HCT116 (cell line): Measurements from ENCODE around the gene PPHLN1.

Experiments used
- CTCF ChIP-seq, 3 experiments: fragments of 200-600 bp in 1 of 3; sonication (generic) in 1 of 3; IDR thresholded peaks in 2 of 3; conservative IDR thresholded peaks in 1 of 3; 2 replicates each; pipeline ENCODE4 v1.5.1; 2012 to 2017; ENCODE audit warnings: low read depth in 2 of 3, low read length in 2 of 3, antibody characterized with exemption in 1 of 3, borderline replicate concordance in 1 of 3, control low read depth in 1 of 3, mild to moderate bottlenecking in 1 of 3, mixed read lengths in 1 of 3, mixed run types in 1 of 3, moderate library complexity in 1 of 3; ENCODE audit not compliant: insufficient read depth in 1 of 3
- ELF1 ChIP-seq: IDR thresholded peaks from 2 replicates; pipeline ENCODE4 v1.6.1; 2012; ENCODE audit warnings: low read depth, borderline replicate concordance
- EZH2 ChIP-seq: fragments of 200-600 bp; sonication (generic); IDR thresholded peaks from 2 replicates; pipeline ENCODE4 v1.6.1; 2017; ENCODE audit warnings: antibody characterized with exemption, mixed run types
- EZH2phosphoT487 ChIP-seq: fragments of 200-600 bp; IDR thresholded peaks from 2 replicates; pipeline ENCODE4 v1.6.1; 2018; ENCODE audit warnings: antibody characterized with exemption, borderline replicate concordance
- FOSL1 ChIP-seq: IDR thresholded peaks from 2 replicates; pipeline ENCODE4 v1.6.1; 2012; ENCODE audit warnings: low read depth
- POLR2A ChIP-seq: IDR thresholded peaks from 2 replicates; pipeline ENCODE4 v1.7.0; 2011; ENCODE audit warnings: borderline replicate concordance; ENCODE audit not compliant: insufficient read depth, insufficient read length; ENCODE audit errors: extremely low read depth
- POLR2AphosphoS5 ChIP-seq: IDR thresholded peaks from 2 replicates; pipeline ENCODE4 v1.6.1; 2011; ENCODE audit warnings: mild to moderate bottlenecking, low read depth, low read length, moderate library complexity
- RAD21 ChIP-seq: IDR thresholded peaks from 2 replicates; pipeline ENCODE4 v1.6.1; 2012; ENCODE audit warnings: low read depth, mild to moderate bottlenecking
- SIN3A ChIP-seq: IDR thresholded peaks from 2 replicates; pipeline ENCODE4 v1.6.1; 2012; ENCODE audit warnings: low read depth
- SRF ChIP-seq: IDR thresholded peaks from 2 replicates; pipeline ENCODE4 v1.6.1; 2012; ENCODE audit warnings: low read depth
- TCF7L2 ChIP-seq: IDR thresholded peaks from 2 replicates; pipeline ENCODE4 v1.7.0; 2011; ENCODE audit warnings: borderline replicate concordance, inconsistent platforms; ENCODE audit not compliant: insufficient read depth, insufficient read length; ENCODE audit errors: extremely low read depth
- YY1 ChIP-seq: IDR thresholded peaks from 2 replicates; pipeline ENCODE4 v1.6.1; 2011; ENCODE audit warnings: low read length, low read depth, moderate library complexity, mild to moderate bottlenecking; ENCODE audit not compliant: insufficient replicate concordance; ENCODE audit errors: extremely low read depth
- TF ChIP-seq, protein P1 (sequence below): IDR thresholded peaks from 2 replicates; pipeline ENCODE4 v1.6.1; 2012
- TF ChIP-seq, protein P2 (sequence below): IDR thresholded peaks from 2 replicates; pipeline ENCODE4 v1.6.1; 2012

GRCh38 chr12:42373669-42374068 is 47.7 kb downstream of the PPHLN1 start:
- no peak for TF ChIP-seq YY1
- TF ChIP-seq EZH2 = no peak
- no peak for TF ChIP-seq FOSL1
- TF ChIP-seq POLR2A = no peak
- no peak for TF ChIP-seq CTCF (IDR thresholded peaks at IDR 0.05 in 2 of 3, conservative IDR thresholded peaks at IDR 0.05 in 1 of 3; ENCODE audit: borderline replicate concordance in 1 of 3, insufficient read depth in 1 of 3, low read depth in 2 of 3, low read length in 2 of 3)
- no peak for TF ChIP-seq SIN3A
- no peak for TF ChIP-seq RAD21
- TF ChIP-seq SRF = no peak
- TF ChIP-seq, protein P1, sequence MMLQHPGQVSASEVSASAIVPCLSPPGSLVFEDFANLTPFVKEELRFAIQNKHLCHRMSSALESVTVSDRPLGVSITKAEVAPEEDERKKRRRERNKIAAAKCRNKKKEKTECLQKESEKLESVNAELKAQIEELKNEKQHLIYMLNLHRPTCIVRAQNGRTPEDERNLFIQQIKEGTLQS = no peak
- no peak for TF ChIP-seq ELF1
- TF ChIP-seq POLR2AphosphoS5 = no peak
- TF ChIP-seq, protein P2, sequence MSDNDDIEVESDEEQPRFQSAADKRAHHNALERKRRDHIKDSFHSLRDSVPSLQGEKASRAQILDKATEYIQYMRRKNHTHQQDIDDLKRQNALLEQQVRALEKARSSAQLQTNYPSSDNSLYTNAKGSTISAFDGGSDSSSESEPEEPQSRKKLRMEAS = no peak
- TF ChIP-seq TCF7L2 = no peak
- TF ChIP-seq EZH2phosphoT487 = no peak
